ENCODE data around the gene MIP. TPM values are rescaled to one million over a fixed set of nuclear protein-coding genes. Genes with fewer than 3 reads are reported as not detected.

Gene MIP
- total and polyA plus RNA-seq, 2 of the 13 experiments (the other 11 are each of a cell fraction or from before 2014, with no cell fraction given), result not detected

DNA sequence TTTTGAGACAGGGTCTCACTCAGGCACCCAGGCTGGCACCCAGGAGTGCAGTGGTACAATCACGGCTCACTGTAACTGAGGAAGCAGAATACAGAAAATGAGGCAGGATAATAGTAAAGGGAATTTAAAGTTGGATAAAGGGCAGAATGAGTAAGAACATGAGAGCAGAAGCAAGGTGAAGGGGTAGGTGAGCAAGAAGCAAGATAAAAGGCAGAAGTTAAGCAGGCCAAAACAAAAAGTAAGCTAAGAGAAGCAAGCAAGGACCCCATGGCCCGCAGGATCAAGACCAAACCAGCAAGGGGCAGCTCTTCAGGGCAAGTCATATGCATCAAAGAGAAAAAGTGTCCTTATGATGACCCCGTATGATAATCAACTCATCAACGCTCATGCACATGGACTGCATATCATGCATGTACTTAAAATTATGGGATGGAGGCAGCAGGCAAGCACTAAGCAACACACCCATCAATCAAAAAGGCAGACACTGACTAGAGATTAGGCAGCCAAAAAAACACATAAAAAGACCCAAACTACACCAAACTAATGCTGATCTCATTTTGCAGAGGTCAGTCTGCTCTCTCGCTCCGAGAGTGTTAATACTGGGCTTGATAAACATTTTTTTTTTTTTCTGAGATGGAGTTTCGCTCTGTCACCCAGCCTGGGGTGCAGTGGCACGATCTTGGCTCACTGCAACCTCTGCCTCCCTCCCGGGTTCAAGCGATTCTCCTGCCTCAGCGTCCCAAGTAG, 16.9 kb downstream of the MIP start:
- Histone ChIP-seq H3K4me3 (replicated peaks in 1 of 3; ENCODE audit: insufficient read depth in 1 of 3, low read depth in 2 of 3, low read length in 3 of 3) (no peak overlapping the region), H2AFZ (ENCODE audit: low read length) (no peak overlapping the region), H3K9me3 (ENCODE audit: low read length) (no peaks in the 10 kb centered on the region), H3K27ac (ENCODE audit: extremely low read length, insufficient read depth, low read length) (no peak overlapping the region), H3K9ac (ENCODE audit: insufficient read depth, low read depth, low read length) (no peak overlapping the region), H3K4me2 (ENCODE audit: low read depth, low read length) (no peak overlapping the region), H3K79me2 (ENCODE audit: insufficient read depth, low read length) (peaks cover 25% of the 10 kb centered on the region), H3K36me3 (replicated peaks in 1 of 2; ENCODE audit: control insufficient read depth in 1 of 2, insufficient read depth in 2 of 2, low read length in 2 of 2) (peaks cover 3 to 14% of the 10 kb centered on the region in 2 experiments; a peak in 3 of 5 replicates), H4K20me1 (ENCODE audit: insufficient read depth, low read length) (no peaks in the 10 kb centered on the region), H3K27me3 (ENCODE audit: control insufficient read depth in 1 of 2, insufficient read depth in 2 of 2, low read length in 2 of 2) (no peaks in the 10 kb centered on the region), H3K4me1 (ENCODE audit: insufficient read depth, low read length) (peaks cover 9% of the 10 kb centered on the region)
- WGBS (ENCODE audit: low lambda C conversion rate), result 97% methylated on average over 11 of the region's 11 CpGs
- POLR2A ChIA-PET, result no interaction called here
- DNase-seq (ENCODE audit: low spot score) (no peak), ATAC-seq (no peak), FAIRE-seq (no peak)
- no TSS peak for BruUV-seq (replicated peaks)
- TF ChIP-seq FOSL1 (CRISPR knock-in tag; IDR thresholded peaks at IDR 0.05; ENCODE audit: borderline replicate concordance) (no peak), DMAP1 (CRISPR knock-in tag; IDR thresholded peaks at IDR 0.05) (no peak), TCF7L2 (IDR thresholded peaks at IDR 0.05; ENCODE audit: low read depth, low read length) (no peak), THAP7 (CRISPR knock-in tag; IDR thresholded peaks at IDR 0.05) (no peak), CCAR2 (optimal IDR thresholded peaks at IDR 0.05; ENCODE audit: low read depth, low read length) (no peak), HNF1A (IDR thresholded peaks at IDR 0.05; ENCODE audit: low read depth) (no peak), HNF1A (CRISPR knock-in tag; IDR thresholded peaks at IDR 0.05; ENCODE audit: borderline replicate concordance) (no peak), BCL6 (CRISPR knock-in tag; IDR thresholded peaks at IDR 0.05) (no peak), TIGD3 (CRISPR knock-in tag; IDR thresholded peaks at IDR 0.05; ENCODE audit: borderline replicate concordance) (no peak), HIC2 (CRISPR knock-in tag; IDR thresholded peaks at IDR 0.05; ENCODE audit: low read depth) (no peak)
- TF ChIP-seq, protein P1, sequence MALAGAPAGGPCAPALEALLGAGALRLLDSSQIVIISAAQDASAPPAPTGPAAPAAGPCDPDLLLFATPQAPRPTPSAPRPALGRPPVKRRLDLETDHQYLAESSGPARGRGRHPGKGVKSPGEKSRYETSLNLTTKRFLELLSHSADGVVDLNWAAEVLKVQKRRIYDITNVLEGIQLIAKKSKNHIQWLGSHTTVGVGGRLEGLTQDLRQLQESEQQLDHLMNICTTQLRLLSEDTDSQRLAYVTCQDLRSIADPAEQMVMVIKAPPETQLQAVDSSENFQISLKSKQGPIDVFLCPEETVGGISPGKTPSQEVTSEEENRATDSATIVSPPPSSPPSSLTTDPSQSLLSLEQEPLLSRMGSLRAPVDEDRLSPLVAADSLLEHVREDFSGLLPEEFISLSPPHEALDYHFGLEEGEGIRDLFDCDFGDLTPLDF (CRISPR knock-in tag; IDR thresholded peaks at IDR 0.05), result no peak
- in situ Hi-C loops (cut with HindIII; ENCODE audit: extremely low pct_ligation_motif_present, low pct_unique_long_range_greater_than_20kb) (no loop called here), intact Hi-C loops (cut with micrococcal nuclease; ENCODE audit: unreplicated experiment) (no loop called here)
- CTCF ChIA-PET (ENCODE audit: low intra/inter-chr PET ratio, low total read pairs), result no interaction called here

Measured in HepG2 (cell line).